DOHH2 (cell line): Measurements from ENCODE around the gene CCNT2.

Source experiments
- H3F3A ChIP-seq: fragments of 200-600 bp; sonication (generic), shearing (Covaris generic); 2 replicates; pipeline ENCODE4 v1.6.0; 2016; ENCODE audit warnings: antibody characterized with exemption, mild to moderate bottlenecking; ENCODE audit not compliant: control insufficient read depth, insufficient read depth
- H3K27ac ChIP-seq: fragments of 200-600 bp; sonication (generic); 2 replicates; pipeline ENCODE4 v1.5.1; 2014; ENCODE audit warnings: low read depth, mild to moderate bottlenecking, low read length, moderate library complexity
- H3K27me3 ChIP-seq: fragments of 200-600 bp; sonication (generic); 2 replicates; pipeline ENCODE4 v1.6.1; 2014; ENCODE audit warnings: mild to moderate bottlenecking, low read length, mixed read lengths; ENCODE audit not compliant: control insufficient read depth
- H3K36me3 ChIP-seq: fragments of 200-600 bp; sonication (generic); 2 replicates; pipeline ENCODE4 v1.6.1; 2014; ENCODE audit warnings: mild to moderate bottlenecking, low read length, moderate library complexity, mixed read lengths; ENCODE audit not compliant: control insufficient read depth
- H3K4me1 ChIP-seq: fragments of 200-600 bp; sonication (generic); 2 replicates; pipeline ENCODE4 v1.6.1; 2014; ENCODE audit warnings: mild to moderate bottlenecking, low read length, mixed read lengths; ENCODE audit not compliant: control insufficient read depth
- H3K4me2 ChIP-seq: fragments of 200-600 bp; sonication (generic); 2 replicates; pipeline ENCODE4 v1.6.0; 2014; ENCODE audit warnings: mild to moderate bottlenecking, low read length, moderate library complexity
- H3K4me3 ChIP-seq: fragments of 200-600 bp; sonication (generic); 2 replicates; pipeline ENCODE4 v1.5.1; 2014; ENCODE audit warnings: mild to moderate bottlenecking, low read length, mixed read lengths
- H3K79me2 ChIP-seq: fragments of 200-600 bp; sonication (generic); 2 replicates; pipeline ENCODE4 v1.6.1; 2014; ENCODE audit warnings: mild to moderate bottlenecking, low read length, mixed read lengths; ENCODE audit not compliant: control insufficient read depth
- H3K9me2 ChIP-seq: fragments of 200-600 bp; sonication (generic); replicated peaks from 2 replicates; pipeline ENCODE4 v1.6.1; 2014; ENCODE audit warnings: mild to moderate bottlenecking, low read length, mixed read lengths; ENCODE audit not compliant: control insufficient read depth
- H3K9me3 ChIP-seq: fragments of 200-600 bp; sonication (generic); 2 replicates; pipeline ENCODE4 v1.6.1; 2014; ENCODE audit warnings: antibody characterized with exemption, low read length, mixed read lengths; ENCODE audit not compliant: control insufficient read depth, insufficient read depth
- H4K20me1 ChIP-seq: fragments of 200-600 bp; sonication (generic); 2 replicates; pipeline ENCODE4 v1.6.0; 2014; ENCODE audit warnings: low read depth, mild to moderate bottlenecking, antibody characterized with exemption, low read length, moderate library complexity; ENCODE audit not compliant: control insufficient read depth, insufficient read depth
- EZH2phosphoT487 ChIP-seq: fragments of 200-600 bp; sonication (generic); IDR thresholded peaks from 2 replicates; pipeline ENCODE4 v1.6.1; 2017; ENCODE audit warnings: borderline replicate concordance, mild to moderate bottlenecking, antibody characterized with exemption, low read length, moderate library complexity, mixed read lengths
- TF ChIP-seq, protein P1 (sequence below): fragments of 200-600 bp; sonication (generic); IDR thresholded peaks from one replicate; pipeline ENCODE4 v1.5.1; 2014; ENCODE audit warnings: antibody characterized with exemption, mild to moderate bottlenecking, low read depth, low read length; ENCODE audit not compliant: poor library complexity, severe bottlenecking

The CCNT2 gene

DNA sequence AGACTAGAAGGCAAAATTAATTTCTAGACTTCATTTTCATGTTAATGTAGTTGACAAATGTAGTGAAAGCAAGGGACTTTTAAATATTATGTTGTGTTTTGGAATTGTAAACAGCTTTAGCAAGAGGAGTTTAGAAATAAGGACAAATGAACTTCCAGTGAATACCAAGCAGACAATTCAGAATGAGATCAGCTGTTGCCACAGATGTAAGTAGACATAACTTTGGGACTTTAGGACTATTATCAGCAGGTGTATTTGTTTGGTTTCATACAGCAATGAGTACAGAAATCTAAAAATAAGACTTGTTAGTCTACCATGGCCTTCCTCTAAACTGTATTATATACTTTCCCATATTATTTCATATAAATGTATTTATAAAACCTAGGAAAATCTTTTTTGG, 34.2 kb upstream of the CCNT2 start:
- H3K36me3 ChIP-seq = no peaks in the 10 kb centered on the region
- H3K4me3 ChIP-seq = no peak overlapping the region
- no peak for TF ChIP-seq EZH2phosphoT487
- TF ChIP-seq, protein P1, sequence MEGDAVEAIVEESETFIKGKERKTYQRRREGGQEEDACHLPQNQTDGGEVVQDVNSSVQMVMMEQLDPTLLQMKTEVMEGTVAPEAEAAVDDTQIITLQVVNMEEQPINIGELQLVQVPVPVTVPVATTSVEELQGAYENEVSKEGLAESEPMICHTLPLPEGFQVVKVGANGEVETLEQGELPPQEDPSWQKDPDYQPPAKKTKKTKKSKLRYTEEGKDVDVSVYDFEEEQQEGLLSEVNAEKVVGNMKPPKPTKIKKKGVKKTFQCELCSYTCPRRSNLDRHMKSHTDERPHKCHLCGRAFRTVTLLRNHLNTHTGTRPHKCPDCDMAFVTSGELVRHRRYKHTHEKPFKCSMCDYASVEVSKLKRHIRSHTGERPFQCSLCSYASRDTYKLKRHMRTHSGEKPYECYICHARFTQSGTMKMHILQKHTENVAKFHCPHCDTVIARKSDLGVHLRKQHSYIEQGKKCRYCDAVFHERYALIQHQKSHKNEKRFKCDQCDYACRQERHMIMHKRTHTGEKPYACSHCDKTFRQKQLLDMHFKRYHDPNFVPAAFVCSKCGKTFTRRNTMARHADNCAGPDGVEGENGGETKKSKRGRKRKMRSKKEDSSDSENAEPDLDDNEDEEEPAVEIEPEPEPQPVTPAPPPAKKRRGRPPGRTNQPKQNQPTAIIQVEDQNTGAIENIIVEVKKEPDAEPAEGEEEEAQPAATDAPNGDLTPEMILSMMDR = no peak
- no peaks in the 10 kb centered on the region for H3K79me2 ChIP-seq
- no peak overlapping the region for H3K4me2 ChIP-seq
- no peaks in the 10 kb centered on the region for H3K9me3 ChIP-seq
- no peak overlapping the region for H3K27ac ChIP-seq
- H3K9me2 ChIP-seq = no peaks in the 10 kb centered on the region
- no peaks in the 10 kb centered on the region for H3F3A ChIP-seq
- H4K20me1 ChIP-seq = no peaks in the 10 kb centered on the region
- no peaks in the 10 kb centered on the region for H3K27me3 ChIP-seq
- no peaks in the 10 kb centered on the region for H3K4me1 ChIP-seq

- Histone ChIP-seq H3K4me3 (no peak overlapping the region), H3K79me2 (no peaks in the 10 kb centered on the region), H3K9me2 (no peaks in the 10 kb centered on the region), H3K4me2 (no peak overlapping the region), H3K4me1 (no peaks in the 10 kb centered on the region), H3K27ac (no peak overlapping the region), H4K20me1 (no peaks in the 10 kb centered on the region), H3F3A (no peaks in the 10 kb centered on the region), H3K36me3 (no peaks in the 10 kb centered on the region), H3K27me3 (no peaks in the 10 kb centered on the region), H3K9me3 (no peaks in the 10 kb centered on the region)
- TF ChIP-seq, protein P1 = no peak
- no peak for TF ChIP-seq EZH2phosphoT487
Observed at GRCh38 chr2:134892282-134893035, 26.2 kb upstream of the CCNT2 start.

DNA sequence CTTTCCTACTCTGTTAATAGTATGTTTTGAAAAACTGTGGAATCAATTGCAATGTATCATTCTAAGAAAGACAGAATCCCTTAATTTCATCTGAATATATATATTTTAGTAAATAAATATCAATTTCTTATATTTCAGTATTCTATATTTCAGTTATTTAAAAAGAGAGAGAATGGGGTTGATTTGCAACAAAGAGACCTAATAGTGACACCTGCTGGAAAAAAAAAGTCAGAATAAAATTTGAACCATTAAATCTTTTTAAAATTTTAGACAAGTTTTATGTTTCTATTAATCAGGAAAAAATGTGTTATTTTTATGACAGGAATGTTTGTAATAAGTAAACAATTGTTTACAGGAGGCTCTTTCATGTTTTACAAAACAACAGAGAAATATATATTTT, 20.7 kb upstream of the CCNT2 start:
- Histone ChIP-seq H3K27ac (no peak overlapping the region), H3K79me2 (no peaks in the 10 kb centered on the region), H3K4me1 (no peaks in the 10 kb centered on the region), H3K9me2 (no peaks in the 10 kb centered on the region), H3K36me3 (no peaks in the 10 kb centered on the region), H3K4me2 (no peak overlapping the region), H3K4me3 (no peak overlapping the region), H4K20me1 (no peaks in the 10 kb centered on the region), H3K27me3 (no peaks in the 10 kb centered on the region), H3K9me3 (no peaks in the 10 kb centered on the region), H3F3A (no peaks in the 10 kb centered on the region)
- no peak for TF ChIP-seq EZH2phosphoT487
- TF ChIP-seq, protein P1 = peak; percentile 47
